Omental fat pad (tissue), 4 donors: ENCODE measurements around the gene CRYBA4. TPM values are rescaled to one million over a fixed set of nuclear protein-coding genes. Genes with fewer than 3 reads are reported as not detected.

Experiments
- ATAC-seq: fragments of 150-250 bp; one replicate; pipeline ENCODE4 v1.9.1; 2016; ENCODE audit warnings: mild to moderate bottlenecking, moderate library complexity; ENCODE audit not compliant: low FRiP score
- DNase-seq: peaks from one replicate; pipeline ENCODE4 v3.0.0-alpha.2; 2019; ENCODE audit warnings: low spot score
- CTCF ChIP-seq, 3 donors: fragments of 450-650 bp; IDR thresholded peaks; one replicate each; pipeline ENCODE4 v1.5.1; 2016 to 2017; ENCODE audit warnings: antibody characterized with exemption in 3 of 3, mild to moderate bottlenecking in 3 of 3, moderate library complexity in 2 of 3
- total RNA-seq, 4 donors: library from RNA; depleted of rRNA; stranded (reverse); fragments of >200 nt; gene quantifications; one replicate each; pipeline ENCODE4 v1.1.0, GENCODE V29; 2016

The CRYBA4 gene
- total RNA-seq, 4 donors from 2014 or later = not detected

GRCh38 chr22:26580240-26580962 lies 41.4 kb upstream of the CRYBA4 start:
- TF ChIP-seq CTCF (IDR thresholded peaks at IDR 0.05) = no peak
- DNase-seq (no peak), ATAC-seq (no peak)

GRCh38 chr22:26581026-26581425 lies 40.7 kb upstream of the CRYBA4 start:
- no peak for ATAC-seq
- TF ChIP-seq CTCF (IDR thresholded peaks at IDR 0.05) = no peak
- no peak for DNase-seq

- DNase-seq (no peak), ATAC-seq (no peak)
- TF ChIP-seq CTCF (IDR thresholded peaks at IDR 0.05) = no peak
Measured at GRCh38 chr22:26581633-26582168, 40.1 kb upstream of the CRYBA4 start.

GRCh38 chr22:26584010-26584409 lies 37.8 kb upstream of the CRYBA4 start:
- no peak for ATAC-seq
- DNase-seq = no peak
- TF ChIP-seq CTCF (IDR thresholded peaks at IDR 0.05) = no peak

GRCh38 chr22:26585104-26585790 lies 36.5 kb upstream of the CRYBA4 start:
- no peak for TF ChIP-seq CTCF (IDR thresholded peaks at IDR 0.05)
- no peak for ATAC-seq
- DNase-seq = no peak

GRCh38 chr22:26586556-26587325 lies 35.0 kb upstream of the CRYBA4 start:
- ATAC-seq = no peak
- TF ChIP-seq CTCF (IDR thresholded peaks at IDR 0.05) = no peak
- DNase-seq = no peak
